Activated CD4-positive, CD25-positive, alpha-beta regulatory T cell treated with anti-CD3 and anti-CD28 coated beads, Interleukin-2, amount 50 U/mL, for 24 hours (primary cell): ENCODE data around the gene FIBIN.
"Not testable (repeated sequence)": the region's sequence is repeated elsewhere in the genome, so short reads cannot be mapped to it uniquely, and the experiment has no call there.

ENCODE experiments used
- ATAC-seq, 2 donors: fragments of 150-1000 bp; cut with Tn5 transposase; one replicate each; pipeline ENCODE4 v1.10.0; 2021; ENCODE audit warnings: mild to moderate bottlenecking in 1 of 2, moderate library complexity in 1 of 2

Gene FIBIN

DNA sequence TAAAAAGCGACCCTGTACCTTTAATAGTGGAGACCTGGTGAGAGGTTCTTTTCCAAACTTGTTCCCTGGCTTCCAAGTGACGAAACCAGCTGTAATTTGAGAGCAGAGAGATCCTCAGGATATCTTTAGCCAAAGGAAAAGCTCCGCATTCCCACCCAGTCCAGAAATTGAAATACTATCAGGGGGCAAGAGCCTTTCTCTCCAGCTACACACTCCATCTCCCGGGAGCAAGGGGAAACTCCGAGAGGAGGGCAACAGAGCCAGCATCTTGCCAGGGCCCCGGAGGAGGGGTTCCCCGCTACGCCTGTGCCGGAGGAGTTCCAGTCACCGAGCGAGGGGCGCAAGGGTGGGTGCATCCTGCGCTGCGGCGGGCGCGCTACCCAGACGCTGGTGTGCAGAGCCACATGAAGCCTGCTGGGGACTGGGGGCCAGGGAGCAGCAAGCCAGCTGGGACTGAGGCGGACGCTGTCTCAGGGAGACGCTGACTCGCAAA lies at the start of gene FIBIN:
Gene FIBIN (plus strand): TSS at position 148 of the 493 bp plus-strand sequence. CDS start 415 bp downstream, outside the sequence.
- ATAC-seq = no peak

DNA sequence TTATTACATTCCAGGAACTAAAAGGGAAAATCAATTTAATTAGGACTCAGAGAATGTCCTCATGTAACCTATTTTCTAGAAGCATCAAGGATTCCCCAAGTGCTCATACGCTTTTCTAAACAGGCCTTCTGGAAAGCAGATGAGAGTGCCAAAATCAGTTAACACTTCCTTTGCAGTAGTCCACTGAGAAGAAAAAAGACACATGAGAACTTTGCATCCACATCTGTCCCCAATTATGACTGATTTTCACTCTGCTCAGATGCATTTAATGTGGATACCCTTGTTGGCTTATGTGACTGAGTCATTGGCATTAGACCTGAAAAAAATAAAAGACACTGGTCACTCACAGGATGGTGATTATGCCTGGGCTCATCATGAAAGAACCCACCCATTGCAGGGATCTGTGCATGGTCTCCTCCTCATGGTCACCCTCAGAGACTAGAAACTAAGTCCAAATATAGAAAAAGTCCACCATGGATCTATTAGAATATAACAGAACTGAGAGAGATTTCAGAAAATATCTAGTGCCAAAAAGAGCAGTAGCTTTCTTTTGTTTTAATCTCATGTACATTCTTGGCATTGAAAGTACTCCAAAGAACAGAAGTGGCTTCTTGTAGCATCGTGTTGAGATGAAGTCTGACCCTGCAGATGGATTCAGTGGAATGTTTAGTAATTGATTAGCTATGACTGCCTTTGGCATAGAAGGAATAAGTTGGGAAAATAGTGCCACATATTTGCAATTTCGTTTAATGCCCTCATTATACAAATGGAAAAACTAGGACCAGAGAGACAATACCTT lies 48.8 kb upstream of the FIBIN start:
- ATAC-seq = no peak

DNA sequence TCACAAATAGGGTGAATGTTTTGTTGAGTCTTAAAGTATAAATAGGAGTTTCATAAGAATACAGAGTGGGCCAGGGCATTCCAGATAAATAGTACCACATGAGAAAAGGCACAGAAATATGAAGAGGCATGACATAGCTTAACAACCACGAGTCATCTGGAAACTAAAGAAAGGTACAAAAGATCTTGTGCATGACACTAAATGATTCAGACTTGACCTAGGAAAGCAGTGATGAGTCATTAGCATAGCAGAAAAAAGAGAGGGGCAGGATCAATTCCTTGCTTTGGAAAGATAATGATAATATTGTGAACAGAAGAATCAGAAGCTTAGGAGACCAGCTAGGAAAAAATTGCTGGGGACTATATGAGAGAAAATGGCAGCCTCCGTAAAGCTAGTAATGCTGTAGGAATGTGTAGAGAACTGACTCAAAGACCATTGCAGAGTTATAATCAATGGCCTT lies 47.6 kb upstream of the FIBIN start:
- ATAC-seq = no peak

DNA sequence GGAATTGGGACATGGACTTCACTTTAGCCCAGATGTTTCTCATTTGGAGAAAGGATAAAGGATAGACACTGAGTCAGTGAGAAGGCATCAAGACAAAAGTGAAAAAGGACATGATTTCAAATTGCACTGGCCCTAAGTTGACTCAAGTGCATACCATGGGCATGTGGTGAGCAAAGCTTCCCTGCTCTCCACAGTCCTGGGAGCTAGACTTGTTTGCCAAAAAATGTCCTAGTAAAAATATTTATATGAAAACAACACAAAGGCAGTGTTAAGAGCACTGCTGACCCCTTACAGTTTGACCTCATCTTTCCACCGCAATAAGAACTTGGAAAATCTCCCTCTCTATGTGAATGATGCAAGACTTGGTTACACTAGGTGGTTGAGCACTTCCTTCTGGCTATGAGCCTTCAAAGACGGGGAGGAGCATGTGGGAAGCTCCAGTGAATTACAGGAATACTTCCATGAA lies 46.5 kb upstream of the FIBIN start:
- no peak for ATAC-seq

DNA sequence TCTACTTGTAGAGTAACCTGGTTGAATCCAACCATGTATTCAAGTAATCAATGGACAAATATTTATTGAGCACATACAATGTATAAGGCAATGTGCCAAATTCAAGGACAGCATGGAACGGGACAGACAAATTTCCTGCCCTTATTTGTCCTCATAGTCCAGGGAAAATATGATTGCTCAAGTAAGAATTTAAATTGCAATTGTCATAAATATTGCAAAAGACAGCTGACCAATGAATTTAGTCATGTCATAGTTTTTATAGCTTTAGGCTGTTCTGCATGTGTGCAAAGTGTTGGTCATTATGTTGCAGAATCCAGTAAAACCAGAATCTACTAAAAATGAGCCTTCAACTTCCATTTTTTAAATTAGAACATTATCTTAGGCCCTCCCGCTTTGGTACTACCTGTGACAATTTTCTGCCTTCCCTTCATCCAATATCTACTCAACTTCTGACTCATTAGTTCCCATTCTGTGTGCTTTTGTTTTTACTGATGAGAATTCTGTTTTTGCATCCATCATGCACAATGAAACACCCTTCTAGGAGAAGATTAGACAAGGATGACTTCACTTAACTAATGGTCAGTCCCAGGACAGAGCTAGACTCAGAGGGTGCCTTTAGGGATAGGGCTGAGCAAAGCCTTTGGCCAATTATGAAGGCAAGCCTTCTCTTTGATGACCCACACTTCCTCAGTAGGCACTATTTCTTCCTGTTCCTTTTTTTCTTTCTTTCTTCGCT lies 45.8 kb upstream of the FIBIN start:
- no peak for ATAC-seq

DNA sequence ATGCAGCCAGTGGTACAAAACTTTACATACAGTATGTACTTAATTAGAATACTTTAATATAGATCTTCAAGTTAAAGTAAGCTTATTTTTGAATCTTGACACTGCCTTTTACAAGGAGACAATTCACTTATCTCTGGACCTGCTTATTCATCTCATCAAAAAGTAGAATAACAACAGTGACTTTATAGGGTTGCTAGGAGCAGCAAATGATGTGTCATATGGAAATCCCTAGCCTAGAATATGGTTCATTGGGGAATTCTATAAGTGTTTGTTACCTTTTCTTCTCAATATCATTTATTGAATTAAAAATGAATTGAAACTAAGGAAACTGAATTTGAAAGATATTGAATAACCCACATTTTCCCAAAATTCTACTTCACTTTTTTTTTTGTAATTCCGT lies 45.0 kb upstream of the FIBIN start:
- no peak for ATAC-seq

DNA sequence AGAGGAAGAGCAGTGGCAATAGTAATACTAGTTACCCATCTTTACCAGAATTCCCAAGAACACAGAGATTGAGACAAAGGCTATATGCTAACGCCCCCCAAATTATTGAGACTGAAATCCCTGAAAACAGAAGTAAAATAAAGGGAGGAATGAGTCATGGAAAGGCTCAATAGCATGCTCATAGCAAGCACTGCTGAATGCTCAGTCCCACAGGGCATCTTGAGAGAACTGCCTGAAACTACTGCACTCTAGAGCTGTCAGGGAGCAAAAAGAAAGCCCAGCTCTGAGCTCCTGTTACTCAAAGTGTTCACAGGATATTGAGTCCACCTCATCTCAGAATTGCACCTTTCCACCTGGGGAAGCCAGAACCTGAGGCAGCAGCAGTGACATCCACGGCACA lies 44.1 kb upstream of the FIBIN start:
- no peak for ATAC-seq

DNA sequence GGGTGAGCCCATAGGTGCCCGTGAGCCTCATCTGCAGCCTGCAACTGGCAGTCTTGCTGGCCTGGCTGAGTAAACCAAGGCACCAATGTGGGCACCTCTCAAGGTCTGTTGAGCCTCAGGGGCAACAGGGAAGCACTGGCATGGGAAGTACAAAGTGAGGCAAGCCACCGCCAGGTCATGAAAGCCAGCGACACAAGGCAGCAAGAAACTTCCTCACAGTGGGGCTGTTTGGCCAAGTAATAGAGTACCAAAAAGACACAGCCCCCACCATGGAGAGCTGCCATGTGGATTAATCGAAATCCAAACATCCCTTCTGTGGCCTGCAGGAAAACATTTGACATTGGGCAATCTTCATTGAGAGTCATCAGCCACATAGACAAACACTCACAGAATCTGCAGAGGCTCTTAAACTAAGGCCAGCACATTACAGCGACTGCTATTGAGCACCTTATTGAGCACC lies 43.6 kb upstream of the FIBIN start:
- no peak for ATAC-seq

DNA sequence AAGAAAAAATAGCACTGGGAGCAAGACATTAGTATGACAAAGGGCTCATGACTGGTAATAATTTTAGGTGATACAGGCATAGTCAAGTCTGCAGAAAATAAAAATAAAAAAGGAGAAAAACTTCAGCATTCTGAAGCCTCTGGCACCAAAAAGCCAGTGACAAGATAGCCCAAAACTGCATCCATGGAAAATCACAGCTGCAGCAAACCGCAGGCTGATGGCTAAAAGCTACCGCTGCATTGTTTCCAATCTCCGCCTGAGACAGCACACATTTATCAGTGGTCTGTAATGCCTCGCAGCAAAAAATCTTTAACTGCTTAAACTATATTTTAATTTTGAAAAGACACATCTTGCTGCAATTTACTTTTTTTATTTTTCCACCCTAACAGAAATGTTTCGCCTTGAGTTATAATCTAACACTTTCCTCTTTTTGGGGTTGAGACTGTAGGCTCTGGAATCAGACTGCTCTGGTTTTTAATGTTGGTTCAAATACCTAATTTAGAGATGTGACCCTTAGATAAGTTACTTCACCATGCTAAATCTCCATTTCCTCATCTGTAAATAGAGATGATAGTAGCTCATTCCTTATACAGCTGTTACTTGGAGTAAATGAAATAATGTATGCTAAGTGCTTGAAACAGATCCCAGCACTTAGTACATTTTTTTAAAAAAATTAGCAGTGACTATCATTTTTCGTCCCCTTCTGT lies 42.0 kb upstream of the FIBIN start:
- no peak for ATAC-seq

DNA sequence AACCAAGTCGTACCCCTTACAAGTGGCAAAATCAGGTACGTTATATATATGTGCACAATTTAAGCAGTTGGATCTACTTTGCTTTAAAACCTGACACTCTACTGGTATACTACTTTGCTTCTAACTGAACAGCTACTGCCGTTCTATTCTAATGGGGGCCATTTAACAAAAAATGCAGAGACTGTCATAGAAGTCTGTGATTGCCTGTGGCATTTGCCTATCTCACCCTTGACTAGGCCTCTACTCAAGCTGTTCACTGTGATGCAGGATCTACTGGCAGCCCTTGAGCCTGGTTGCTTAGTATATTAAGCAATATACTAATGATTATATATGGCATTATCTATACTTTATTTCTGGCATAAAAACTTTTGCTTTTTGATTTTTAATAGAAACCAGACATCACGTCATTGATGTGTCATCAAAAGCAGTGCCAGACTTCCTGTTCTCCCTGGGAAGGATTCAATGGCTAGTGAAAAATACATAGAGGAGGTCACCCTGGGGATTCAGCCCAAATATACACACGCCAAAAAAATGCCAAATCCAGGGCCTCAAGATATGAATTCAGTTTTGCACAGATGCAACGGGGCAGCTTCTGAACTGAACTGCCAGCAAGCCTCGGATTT lies 40.0 kb upstream of the FIBIN start:
- no peak for ATAC-seq

DNA sequence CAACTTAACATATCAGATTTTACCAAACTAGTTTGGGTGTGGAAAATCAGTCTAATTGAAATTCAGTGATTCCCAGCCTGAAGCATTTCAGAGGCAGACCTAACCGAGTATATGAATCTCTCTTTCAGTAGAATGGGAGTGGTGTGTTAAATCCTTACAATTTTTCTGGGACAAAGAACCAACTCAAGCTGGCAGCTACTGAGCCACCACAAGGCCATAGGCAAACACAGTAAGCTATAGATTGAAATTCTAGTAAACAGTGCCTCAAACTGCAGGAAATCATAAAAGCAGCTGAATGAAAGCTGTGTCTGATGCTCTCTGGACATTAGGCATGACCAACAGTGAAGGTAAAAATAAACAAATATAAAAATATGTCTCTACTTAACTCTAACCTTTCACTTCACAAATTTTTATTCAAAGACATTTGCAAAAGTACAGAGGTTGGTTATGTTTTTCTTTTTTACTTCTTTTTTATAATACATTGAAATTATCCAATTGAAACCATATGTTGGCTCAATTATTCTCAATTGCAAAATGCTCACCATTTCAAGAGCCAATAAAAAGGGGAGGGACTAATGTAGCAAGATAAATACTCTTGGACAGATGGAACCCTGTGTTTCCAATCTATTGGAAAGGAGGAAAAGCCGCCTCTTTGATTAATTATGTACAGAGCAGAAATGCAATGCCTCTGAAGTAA lies 35.8 kb upstream of the FIBIN start:
- no peak for ATAC-seq

DNA sequence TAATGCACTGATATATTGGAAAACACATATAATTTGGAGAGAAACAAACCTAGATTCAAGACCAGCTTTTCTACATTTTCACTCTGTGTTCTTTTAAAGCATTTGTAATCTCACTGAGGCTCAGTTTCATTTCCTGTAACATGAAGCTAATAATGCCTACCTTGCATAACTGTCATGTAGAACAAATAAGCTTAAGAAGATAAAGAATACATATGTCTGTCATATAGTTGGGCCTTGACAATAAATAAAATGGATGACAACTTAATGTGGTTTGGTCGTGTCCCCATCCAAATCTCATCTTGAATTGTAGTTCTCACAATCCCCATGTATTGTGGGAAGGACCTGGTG lies 35.2 kb upstream of the FIBIN start:
- ATAC-seq = no peak

DNA sequence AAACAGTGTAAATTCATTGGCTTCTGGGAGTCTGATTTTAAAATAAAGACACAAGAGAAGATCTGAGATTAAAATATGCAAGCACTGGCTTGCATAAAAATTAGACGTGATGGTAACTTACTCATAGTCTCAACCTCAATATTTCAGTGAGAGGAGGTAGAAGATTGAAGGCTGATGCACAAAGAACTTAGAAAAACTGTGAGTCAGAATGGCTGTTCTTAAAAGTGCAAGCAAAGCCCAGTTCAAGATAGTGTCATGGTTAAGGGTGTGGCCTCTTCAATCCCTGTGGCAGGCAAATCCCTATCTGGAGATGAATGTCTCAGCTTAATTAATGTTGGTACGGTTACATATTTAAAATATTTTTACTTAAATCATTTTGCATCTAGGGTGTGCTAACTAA lies 33.6 kb upstream of the FIBIN start:
- ATAC-seq = no peak

DNA sequence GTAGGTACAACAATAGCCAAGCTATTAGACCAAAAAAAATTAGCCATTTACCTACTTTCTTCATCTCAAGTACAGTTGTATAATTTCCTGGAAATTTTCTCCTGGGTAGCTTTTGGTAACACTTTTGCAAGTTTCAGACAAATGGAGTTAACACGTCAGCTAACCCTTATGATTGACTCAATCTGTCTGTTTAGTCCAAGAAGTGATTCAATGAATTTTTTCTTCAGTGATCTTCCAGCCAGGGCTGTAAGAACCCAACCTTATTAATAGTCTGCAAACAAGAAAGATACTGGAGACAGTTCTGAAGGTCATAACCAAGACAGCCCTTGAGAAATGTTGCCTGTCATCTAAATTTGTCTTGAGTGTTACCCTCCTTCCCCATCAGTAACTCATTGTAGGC lies 30.1 kb upstream of the FIBIN start:
- no peak for ATAC-seq

DNA sequence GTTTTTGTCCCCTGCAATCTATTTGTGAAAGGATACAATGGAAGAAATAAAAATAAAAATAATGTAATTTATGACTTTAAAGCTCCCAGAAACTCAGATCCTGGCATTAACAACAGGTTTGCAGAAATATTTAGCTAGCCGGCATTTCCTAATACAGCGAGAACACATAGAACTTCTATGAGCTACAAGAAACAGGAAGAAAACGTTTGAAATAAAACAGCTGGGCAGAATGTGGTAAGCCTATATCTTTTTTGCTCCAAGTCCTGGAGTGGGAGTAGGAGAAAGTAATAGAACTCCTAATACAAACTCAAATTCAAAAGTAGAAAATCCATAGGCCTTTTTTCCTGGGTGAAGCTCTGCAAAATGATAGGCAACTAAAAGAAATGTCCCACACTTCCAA lies 29.6 kb upstream of the FIBIN start:
- no peak for ATAC-seq

DNA sequence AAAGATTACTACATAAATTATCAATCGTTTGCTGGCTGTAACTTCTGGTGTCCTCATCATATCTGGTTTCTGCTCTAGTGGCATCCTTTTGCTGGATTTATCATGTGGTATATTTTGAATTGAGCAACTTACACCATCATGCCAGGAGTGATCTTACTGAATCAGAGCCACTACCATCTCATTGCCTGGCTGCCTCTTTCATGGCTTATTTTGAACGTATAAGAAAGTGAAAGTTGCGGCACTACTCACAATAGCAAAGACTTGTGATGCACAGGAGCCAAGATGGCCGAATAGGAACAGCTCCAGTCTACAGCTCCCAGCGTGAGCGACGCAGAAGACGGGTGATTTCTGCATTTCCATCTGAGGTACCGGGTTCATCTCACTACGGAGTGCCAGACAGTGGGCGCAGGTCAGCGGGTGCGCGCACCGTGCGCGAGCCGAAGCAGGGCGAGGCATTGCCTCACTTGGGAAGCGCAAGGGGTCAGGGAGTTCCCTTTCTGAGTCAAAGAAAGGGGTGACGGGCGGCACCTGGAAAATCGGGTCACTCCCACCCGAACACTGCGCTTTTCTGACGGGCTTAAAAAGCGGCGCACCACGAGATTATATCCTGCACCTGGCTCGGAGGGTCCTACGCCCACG lies 28.9 kb upstream of the FIBIN start:
- not testable (repeated sequence) for ATAC-seq

DNA sequence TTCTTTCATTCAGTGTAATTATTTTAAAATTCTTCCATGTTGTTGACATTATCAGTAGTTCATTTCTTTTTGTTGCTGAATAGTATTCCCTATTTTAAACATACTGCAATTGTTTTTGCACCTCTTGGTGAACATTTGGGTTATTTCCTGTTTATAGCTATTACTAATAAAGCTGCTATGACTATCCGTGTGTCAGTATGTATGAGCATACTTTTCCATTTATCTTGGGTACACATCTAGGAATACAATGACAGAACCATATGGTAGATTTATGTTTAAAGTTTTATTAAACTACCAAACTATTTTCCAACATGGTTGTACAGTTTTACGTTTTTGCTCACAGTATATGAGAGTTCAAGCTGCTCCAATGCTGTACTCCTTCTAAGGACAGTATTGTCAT lies 22.0 kb upstream of the FIBIN start:
- no peak for ATAC-seq

DNA sequence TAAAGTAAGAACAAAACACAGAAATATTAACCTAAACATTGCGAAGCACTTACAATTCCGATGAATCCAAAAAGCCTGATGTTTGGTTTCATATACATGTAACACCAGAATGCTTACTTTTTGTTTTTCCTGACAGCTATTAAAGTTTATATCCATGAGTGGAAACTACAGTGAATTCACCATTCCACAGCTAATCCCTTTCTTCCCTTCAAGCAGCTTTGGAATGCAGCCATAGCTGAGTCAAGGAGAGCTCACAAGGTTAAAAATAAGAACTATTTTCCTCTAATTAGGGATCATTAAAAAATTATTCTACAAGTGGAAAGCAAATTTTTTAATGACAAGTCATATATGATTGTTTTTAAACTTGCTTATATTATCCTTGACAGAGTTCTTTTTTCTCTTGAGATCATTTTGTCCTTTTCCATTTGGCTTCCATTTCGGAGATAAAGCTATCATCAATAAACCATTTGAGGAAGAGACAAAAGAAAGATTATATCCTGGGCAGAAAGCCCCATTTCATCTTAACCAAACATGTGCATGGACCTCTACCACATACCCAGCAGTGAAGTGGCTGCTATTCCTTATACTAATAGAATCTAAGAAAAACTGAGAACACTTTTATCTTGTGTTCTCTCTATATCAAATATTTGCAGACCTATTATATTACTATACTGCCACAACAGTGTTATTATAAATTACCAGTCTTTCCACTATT lies 19.7 kb upstream of the FIBIN start:
- ATAC-seq = no peak

DNA sequence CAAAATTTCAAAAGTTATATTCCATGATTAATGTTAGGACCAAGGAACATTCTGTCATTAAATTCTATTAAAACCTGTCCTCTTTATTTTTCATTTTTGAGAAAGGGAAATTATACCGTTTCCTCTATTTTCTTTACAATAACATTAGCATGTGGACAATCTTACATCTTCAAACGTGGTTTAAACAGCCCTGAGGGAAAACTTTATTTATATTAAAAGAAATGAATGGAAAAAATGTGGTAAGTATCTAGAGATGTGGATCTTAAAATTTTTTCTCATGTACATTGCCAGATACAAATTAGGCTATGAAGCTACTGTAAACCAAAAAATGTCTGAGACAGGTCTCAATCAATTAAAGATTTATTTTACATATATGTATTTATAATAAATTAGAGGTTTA lies 18.9 kb upstream of the FIBIN start:
- no peak for ATAC-seq

DNA sequence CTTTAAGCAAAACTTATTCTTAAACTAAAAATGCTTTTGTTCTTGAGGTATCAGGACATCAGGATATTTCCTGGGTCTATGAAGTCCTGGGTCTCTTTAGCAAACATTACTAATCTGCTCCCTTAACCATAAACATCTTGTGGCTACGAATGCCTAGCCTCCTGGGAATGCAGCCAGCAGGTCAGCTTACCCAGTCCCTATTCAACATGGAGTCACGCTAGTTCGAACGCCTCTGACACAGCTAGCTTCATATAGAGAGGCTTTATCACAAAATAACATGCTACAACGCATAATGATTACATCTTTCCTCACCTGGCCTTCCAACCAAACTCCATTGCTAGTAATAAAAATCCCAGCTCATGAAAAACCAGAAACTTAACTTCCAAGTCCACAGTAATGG lies 17.5 kb upstream of the FIBIN start:
- no peak for ATAC-seq

DNA sequence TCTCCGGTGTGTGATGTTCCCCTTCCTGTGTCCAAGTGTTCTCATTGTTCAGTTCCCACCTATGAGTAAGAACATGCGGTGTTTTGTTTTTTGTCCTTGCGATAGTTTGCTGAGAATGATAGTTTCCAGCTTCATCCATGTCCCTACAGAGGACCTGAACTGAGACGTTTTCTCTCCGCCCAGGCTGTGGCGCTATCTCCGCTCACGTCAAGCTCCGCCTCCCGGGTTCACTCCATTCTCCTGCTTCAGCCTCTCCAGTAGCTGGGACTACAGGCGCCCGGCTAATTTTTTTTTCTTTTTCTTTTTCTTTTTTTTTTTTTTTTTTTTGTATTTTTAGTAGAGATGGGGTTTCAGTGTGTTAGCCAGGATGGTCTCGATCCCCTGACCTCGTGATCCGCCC lies 16.7 kb upstream of the FIBIN start:
- not testable (repeated sequence) for ATAC-seq
